GM12801 (cell line): ENCODE measurements around the gene FOXP1.

ENCODE experiments used
- CTCF ChIP-seq: IDR thresholded peaks from one replicate; pipeline ENCODE4 v1.5.1; 2011; ENCODE audit warnings: control low read depth; ENCODE audit not compliant: insufficient read length; ENCODE audit errors: extremely low read depth

The FOXP1 gene

GRCh38 chr3:71583566-71584393 is at the start of gene FOXP1:
FOXP1 (minus strand) TSS chr3:71583728; CDS start chr3:71198381, 385,347 bp downstream.
- TF ChIP-seq CTCF, result no peak

GRCh38 chr3:71629711-71630110 is 46.2 kb upstream of the FOXP1 start:
- no peak for TF ChIP-seq CTCF

GRCh38 chr3:71629289-71629688 is 45.8 kb upstream of the FOXP1 start:
- TF ChIP-seq CTCF, result no peak

GRCh38 chr3:71628522-71628921 is 45.0 kb upstream of the FOXP1 start:
- no peak for TF ChIP-seq CTCF

- TF ChIP-seq CTCF, result no peak
These were observed 42.1 kb upstream of the FOXP1 start for GRCh38 chr3:71625676-71626075.

- TF ChIP-seq CTCF, result no peak
These were observed 38.5 kb upstream of the FOXP1 start for GRCh38 chr3:71621825-71622537.

- TF ChIP-seq CTCF, result no peak
These were observed 35.0 kb upstream of the FOXP1 start for GRCh38 chr3:71618538-71618937.
